Limb (tissue), 2 donors: Measurements from ENCODE around the gene NDST1.

Experiments
- DNase-seq, 2 donors: peaks; one replicate each; pipeline ENCODE4 v3.0.0-alpha.2; 2016; ENCODE audit errors: extremely low spot score in 2 of 2

The NDST1 gene

DNA sequence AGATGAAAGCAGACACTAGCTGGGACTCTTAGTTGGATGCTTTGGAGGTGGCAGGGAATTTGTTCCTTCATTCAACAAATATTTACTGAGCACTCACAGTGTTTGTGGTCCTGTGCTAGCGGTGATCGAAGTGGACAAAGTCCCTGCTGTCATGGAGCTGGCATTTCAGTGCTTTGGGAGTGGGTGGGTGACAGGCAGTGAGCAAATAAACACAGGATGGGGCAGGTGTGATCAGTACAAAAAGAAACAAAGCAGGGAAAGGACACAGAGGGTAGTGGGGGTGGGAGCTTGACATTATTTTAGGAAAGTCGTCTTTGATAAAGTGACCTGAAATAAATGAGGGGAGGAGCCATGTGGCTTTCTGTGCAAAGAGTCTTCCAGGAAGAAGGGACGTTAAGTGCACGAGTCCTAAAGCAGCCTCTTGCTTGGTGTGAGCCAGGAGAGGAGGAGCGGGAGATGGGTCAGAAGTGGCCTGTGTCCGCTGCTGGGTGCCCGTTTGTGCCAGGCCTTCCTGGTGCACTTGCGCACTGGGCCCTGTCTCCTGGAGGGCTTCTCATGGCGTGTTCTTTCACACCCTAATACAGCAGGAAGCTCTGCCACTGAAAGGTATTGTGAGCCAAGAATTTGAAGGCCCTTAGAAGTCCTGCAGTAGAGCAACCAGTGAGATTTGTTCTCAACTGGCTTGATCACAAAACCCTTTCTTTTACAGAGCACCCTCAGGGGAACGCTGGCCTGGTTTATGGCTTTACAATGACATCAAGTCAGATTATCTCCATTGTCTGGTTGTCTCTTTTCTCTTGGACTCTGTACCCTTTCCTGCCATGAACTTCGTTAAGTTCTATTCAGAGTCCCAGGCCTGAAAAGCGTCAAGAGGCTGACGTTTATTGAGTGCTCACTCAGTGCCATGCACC is 14.8 kb downstream of the NDST1 start:
- no peak for DNase-seq

DNA sequence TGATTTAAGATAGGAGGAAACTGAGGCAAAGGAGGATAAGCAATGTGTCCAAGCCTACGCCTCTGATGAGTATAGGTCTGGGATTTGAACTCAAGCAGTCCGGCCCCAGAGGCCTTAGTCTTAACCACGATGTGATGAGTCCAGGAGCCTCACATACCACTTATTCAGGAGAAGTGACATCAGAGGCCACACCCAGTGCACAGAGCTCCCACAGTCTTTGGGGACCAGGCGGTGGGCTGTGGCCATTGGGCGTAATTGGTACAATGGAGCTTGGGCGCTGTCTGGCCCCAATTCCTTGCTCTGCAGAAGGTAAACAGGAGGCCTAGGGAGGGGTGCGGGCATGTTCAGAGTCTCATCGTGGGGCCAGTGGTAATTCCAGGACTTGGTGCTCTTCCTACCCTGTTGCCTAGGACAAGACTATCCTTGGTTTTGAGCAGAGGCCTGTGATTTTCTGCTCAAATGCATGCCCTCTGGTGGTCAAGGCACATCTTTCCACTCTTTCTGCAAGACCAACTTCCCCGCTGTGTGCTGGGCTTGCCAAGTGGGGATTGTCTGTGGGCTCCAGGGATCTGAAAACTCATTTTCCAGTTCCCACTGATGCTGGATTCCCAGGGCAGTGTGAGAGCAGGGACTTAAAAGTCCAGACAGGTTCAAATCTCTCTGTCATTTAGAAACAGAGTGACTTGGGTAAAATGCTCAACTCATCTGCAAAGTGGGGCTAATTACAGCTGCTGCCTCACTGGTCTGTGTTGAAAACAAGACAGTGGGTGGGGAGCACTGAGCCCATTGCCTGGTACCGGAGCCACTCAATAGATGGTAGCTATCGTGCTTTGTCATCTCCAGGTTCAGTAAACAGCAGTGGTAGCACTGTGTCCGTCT is 15.8 kb downstream of the NDST1 start:
- peak in 1 of 2 donors; percentile 27 for DNase-seq

DNA sequence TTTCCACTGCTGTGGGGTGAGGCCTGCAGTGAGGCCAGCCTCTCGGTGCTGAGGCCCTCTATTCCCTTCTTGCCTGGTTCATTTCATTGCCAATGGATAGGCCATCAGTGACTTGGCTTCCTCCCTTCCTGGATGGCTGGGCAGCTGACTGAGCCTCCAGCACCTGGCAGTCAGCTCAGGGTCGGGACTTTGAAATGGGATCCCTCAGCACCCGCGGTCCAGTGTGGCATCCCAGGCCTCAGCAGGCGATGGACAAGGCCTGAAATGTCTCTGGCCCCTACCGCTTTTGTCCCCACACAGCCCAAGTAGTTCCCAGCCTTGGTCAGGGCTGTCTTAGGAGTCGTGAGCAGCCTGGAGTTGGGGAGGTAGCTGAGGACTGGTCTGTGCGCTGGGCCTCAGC is 17.2 kb downstream of the NDST1 start:
- no peak for DNase-seq

DNA sequence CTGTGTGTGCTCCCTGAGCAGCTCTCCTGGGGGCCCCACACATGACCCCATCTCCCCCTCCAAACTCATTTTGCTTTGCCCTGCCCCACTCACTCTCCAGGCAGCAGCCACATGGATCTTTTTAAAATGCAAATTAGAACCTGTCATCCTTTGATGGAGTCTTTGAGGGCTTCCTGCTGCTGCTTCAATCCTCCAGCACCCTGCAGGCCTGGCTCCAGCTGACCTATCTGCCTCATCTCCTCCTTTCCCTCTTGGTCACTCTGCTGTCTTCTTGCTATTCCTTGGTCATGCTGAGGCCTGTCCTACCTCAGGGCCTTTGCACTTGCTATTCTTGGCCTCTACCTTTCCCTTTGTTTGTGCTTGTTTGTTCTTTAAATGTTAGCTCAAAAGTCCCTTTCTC is 17.9 kb downstream of the NDST1 start:
- DNase-seq = no peak

DNA sequence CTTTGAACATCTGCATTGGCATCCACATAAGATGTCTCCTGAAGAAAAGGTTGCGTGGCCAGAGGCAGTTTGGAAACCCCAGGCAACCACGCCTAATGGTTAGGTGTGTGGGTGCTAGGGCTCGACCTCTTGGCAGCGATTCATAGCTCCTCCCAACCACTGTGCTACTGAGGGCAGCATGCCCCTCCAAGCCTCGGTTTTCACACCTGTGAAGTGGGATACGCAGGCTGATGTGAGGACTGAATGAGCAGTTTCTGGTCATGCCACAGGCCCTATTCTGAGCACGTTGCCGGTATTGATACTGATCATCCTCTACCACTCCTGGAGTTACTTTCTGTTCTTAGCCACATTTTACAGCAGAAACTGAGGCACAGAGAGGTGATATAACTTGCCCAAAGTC is 19.1 kb downstream of the NDST1 start:
- no peak for DNase-seq

DNA sequence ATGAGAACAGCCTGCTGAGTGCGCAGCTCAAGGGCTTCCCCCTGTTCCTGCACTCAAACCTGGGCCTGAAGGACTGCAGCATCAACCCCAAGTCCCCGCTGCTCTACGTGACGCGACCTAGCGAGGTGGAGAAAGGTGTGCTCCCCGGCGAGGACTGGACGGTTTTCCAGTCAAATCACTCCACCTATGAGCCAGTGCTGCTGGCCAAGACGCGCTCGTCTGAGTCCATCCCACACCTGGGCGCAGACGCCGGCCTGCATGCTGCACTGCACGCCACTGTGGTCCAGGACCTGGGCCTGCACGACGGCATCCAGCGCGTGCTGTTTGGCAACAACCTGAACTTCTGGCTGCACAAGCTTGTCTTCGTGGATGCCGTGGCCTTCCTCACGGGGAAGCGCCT is 19.9 kb downstream of the NDST1 start:
- no peak for DNase-seq

DNA sequence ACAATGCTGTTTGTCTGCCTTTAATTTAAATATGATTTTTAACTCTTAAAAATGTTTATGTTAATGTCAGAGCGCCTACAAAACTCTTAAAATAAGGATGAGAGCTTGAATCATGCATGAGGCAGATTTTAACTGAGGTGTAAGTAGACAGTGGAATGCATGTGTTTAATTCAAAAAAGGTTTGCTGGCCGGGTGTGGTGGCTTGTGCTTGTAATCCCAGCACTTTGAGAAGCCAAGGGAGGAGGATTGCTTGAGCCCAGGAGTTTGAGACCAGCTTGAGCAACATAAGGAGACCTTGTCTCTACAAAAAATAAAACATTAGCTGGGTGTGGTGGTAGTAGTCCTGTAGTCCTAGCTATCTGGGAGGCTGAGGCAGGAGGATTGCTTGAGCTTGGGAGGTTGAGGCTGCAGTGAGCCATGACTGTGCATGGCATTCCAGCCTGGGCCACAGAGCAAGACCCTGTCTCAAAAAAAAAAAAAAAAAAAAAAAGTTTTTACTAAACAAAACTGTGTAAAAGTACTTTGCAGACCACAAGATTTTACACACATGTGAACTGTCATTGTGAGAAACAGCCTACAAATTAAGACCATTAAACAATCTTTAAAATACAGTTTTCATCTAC is 21.1 kb downstream of the NDST1 start:
- no peak for DNase-seq

DNA sequence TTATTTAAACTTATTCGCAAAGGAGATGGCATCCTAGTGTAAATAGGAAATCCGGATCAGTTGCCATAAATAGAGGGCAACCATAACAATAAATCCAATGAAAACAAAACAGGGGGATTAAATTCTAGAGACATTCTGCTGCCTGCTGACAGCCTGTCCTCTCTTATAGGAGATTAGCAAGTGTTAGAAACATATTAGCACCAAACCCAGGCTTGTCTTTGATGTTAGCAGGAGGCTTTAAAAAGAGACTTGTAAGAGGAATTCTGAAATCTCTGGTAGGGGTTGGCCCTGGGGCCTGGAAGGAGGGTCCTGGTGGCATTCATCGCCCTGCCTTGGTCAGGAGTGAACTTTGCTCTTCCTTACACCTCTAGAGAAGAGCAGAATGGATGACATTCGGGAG is 21.6 kb downstream of the NDST1 start:
- no peak for DNase-seq

DNA sequence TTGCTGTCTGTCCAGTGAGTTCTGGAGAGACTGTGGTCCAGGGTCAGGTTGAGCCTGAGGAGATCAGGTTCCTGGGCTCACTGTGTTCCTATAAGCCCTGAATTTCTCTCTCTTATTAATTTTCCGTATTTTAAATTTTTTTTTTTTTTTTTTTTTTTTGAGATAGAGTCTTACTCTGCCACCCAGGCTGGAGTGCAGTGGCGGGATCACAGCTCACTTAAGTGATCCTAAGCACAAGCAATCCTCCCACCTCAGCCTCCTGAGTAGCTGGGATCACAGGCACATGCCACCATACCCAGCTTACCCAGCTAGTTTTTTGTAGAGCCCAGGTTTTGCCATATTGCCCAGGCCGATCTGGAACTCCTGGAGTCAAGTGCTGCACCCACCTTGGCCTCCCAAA is 22.5 kb downstream of the NDST1 start:
- DNase-seq = no peak

DNA sequence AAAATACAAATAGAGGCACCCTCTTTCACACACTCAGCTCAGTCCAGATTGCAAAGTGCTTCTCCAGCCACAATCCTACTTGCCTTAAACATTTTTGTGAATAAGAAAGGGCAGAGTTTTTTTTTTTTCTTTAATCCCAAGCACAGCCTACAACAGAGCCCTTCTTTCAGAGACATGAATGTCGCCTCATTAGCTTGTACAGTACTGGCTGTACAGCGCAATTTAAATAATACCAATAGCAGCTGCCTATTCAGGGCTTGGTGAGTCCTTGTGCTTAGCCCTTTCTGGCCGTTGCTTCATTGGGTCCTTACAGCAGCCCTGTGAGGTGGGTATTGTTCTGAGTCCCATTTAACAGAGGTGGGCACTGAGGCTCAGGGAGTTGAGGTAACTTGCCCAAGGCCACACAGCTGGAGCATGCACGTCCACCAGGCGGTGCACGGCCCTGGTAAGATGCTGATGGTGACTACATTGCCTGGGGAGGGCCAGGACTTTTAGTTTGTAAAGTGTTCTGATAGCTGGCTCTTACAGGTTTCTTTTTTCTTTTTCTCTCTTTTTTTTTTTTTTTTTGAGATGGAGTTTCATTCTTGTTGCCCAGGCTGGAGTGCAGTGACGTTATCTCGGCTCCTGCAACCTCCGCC is 23.1 kb downstream of the NDST1 start:
- DNase-seq = no peak

DNA sequence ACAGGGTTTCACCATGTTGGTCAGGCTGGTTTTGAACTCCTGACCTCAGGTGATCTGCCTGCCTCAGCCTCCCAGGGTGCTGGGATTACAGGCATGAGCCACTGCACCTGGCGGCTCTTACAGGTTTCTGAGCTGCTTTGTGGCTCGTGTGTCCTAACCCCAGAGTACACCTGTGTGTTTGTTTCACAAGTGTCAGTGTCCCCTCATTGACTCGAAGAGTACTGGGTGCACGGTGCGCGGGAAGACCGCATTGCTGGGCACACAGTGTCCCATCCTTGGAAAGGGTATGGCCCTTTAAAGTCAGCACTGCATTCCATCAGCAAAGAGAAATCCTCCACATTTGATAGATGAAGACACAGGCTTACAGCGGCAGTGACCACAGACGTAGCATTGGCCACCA is 23.8 kb downstream of the NDST1 start:
- DNase-seq = no peak

DNA sequence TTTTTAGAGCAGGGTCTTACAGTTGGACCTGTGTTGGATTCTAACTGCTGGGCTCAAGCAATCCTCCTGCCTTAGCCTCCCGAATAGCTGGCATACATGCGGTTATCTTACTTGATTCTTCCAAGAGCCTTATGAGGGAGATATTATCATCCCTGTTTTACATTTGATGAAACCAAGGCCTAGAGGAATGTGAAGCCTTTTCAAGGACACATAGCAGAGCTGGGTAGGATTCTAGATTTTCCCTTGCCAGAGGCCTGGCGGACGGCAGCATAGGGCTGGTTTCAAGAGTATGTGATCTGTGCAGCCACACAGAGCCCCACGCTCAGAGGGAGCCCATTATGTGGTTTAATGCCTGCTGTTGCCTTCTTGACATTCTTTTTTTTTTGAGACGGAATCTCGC is 24.2 kb downstream of the NDST1 start:
- DNase-seq = no peak

DNA sequence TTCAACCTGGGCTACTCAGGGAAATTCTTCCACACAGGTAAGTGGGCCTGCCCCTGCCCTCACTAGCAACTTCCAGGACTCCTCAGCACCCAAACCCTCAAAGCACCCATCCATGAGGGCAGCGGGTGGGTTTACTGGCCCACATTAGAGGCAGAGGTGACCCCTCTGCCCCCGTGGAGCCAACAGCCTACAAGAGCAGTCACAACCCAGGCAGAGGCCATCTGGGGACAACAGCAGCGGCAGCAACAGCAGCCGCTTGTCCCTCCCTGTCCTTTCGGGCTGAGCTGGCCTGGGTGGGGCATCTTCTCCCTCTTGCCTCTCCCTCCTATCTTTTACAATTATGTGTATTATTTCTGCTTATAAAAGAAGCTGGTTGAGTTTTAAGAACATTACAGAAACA is 25.1 kb downstream of the NDST1 start:
- no peak for DNase-seq

DNA sequence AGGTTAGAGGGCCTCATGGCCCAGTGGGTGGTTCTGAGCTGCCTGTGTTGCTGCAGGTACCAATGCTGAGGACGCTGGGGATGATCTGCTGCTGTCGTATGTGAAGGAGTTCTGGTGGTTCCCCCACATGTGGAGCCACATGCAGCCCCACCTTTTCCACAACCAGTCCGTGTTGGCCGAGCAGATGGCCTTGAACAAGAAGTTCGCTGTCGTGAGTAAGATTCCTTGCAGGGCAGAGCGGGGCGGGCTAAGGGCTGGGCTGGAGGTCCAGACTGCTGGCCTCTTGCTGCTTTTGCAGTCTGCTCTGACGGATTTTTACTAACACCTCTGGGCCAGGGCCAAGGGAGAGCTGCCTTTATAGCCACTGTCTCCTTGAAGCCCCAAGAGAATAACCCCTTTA is 26.9 kb downstream of the NDST1 start:
- DNase-seq = no peak

DNA sequence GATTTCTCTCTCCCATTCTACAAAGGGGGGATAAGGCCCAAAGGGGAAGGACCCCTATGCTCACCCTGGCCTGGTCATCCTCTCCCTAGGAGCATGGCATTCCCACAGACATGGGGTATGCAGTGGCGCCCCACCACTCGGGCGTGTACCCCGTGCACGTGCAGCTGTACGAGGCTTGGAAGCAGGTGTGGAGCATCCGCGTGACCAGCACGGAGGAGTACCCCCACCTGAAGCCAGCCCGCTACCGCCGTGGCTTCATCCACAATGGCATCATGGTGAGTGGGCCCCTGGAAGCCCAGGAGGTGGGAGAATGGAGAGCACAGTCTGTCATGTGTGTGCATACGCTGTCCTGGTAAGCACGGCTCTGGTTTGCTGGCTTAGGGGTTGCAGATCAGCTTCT is 27.7 kb downstream of the NDST1 start:
- DNase-seq = no peak

DNA sequence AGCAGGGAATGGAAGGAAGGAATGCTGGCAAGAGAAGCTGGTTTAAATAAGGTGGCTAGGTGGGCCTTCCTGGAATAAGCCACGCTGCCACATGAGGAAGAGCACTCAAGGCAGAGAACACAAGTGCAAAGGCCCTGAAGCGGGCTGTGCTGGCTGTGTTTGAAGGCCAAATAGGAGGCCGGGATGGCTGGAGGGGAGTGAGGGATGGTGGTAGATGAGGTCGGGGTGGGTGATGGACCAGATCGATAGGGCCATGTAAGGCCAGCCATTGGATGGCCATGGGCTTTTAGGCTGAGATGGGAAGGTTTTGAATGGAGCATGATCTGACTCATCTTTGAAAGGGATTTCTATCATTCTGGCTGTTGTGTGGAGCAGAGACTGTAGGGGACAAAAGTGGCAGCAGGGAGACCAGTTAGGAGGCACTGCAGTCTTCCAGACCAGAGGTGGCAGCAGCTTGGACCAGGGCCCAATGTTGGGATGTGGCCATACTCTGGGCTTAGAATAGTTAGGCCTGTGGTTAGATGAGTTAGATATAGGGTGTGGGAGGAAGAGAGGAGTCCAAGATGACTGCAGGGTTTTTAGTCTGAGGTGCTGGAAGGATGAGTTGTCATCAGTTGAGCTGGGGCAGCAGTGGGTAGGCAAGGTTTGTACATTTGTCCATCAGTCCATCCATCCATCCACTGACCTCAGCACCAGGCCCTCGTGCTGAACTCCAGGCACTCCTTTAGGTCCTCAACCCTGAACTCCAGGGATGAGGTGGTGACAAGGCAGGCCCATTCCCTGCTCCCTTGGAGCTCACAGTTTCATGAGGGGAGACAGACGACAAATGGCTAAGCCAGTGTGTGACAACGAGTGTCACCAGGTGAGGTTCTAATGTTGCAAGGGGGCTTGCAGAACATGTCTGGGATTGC is 30.3 kb downstream of the NDST1 start:
- DNase-seq = no peak

DNA sequence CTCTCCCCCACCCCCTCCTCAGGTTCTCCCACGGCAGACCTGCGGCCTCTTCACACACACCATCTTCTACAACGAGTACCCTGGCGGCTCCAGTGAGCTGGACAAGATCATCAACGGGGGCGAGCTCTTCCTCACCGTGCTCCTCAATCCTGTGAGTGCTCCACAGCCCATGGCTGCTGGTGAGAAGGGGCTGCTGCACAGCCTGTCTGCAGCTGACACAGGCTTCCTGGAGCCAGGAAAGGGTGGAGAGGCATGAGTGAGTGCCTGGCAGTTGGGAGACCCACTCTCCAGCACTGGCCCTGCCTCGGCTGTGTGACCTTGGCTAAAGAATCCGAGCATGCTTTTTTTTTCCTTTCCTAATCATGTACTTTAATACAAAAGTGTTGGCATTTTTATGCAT is 31.3 kb downstream of the NDST1 start:
- no peak for DNase-seq

DNA sequence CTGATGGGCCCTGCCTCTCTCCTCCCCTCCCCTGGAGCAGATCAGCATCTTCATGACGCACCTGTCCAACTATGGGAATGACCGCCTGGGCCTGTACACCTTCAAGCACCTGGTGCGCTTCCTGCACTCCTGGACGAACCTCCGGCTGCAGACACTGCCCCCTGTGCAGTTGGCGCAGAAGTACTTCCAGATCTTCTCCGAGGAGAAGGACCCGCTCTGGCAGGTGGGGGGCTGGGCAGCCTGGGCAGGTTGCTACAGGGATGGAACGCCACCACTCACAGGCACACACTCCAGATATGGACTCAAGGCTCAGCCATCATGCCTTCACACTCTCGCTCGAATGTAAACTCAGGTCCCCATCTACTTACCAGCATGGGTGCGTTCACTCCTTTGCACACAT is 32.1 kb downstream of the NDST1 start:
- no peak for DNase-seq

DNA sequence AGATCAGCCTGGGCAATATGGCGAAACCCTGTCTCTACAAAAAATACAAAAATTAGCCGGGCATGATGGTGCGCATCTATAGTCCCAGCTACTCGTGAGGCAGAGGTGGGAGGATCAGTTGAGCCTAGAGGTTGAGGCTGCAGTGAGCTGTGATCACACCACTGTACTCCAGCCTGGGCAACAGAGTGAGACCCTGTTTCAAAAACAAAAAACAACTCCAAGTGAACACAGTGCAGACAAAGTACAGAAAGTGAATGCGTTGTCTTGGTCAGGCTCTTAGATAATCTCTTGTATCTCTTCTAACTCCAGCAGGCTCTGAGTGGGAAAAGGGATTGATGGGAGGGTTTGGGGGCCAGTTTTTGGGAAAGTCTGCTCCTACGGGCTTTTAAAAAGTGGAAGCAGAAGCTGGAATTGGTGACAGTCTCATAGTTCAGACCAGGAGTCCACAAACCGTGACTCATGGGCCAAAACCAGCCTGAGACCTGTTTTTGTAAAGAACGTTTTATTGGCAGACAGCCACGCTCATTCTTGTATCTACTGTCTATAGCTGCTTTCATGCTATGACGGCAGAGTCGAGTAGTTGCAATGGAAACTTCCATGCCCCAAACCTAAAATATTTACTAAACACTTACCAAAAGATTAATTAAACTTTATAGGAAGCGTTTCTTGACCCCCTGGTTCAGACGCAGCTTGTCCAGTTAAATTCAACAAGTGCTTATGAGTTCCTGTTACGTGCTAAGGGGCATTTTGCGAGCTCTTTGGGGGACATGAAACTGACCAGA is 32.9 kb downstream of the NDST1 start:
- peak in 1 of 2 donors; percentile 38 for DNase-seq

DNA sequence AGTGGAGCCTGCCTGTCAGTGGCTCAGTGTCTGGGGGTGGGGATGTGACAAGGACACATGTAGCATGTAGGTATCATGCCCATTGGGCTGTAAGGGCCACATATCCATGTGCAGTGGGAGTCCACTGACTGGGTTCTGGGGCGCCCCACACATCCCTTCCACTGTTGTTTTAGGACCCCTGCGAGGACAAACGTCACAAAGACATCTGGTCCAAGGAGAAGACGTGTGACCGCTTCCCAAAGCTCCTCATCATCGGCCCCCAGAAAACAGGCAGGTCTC is 33.4 kb downstream of the NDST1 start:
- no peak for DNase-seq
